Measurements from ENCODE around the gene HEXD. TPM values are rescaled to one million over a fixed set of nuclear protein-coding genes. Genes with fewer than 3 reads are reported as not detected.

Gene HEXD
- total RNA-seq, 1 experiment from 2014 or later: 29.5 TPM

DNA sequence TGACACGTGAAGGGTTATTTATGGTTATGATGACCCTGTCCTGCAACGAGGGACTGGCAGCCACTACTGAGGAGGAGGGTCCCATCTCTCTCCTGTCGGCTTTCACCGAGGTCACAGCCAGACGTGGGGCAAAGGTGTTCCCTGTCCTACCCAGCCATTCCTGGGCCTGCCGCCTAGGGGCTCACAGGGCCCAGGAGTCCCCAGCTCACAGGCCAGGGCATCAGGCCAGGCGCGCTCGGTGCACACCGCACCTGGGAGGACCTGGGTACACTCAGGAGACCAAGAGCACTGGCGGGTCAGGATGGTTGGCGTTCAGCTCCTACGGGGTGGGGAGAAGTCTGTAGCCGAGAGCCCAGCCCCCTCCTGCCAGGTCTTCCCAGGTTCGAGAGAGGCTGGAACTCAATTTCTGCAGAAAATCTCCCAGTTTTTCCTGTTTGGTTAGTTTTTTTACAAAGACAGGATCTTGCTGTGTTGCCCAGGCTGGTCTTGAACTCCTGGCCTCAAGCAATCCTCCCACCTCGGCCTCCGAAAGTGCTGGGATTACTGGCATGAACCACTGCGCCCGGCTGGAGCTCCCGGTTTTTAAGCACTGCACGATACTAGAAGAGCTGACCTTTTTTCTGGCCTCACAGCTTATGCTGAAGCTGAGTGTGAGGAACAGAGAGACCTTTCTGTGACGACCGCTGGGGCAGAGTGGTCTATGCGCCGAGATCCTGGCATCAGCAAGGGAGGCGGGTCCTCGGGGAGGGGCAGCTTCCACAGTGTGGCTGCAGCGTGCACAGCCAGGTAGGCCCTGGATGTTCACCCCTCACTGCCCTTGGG lies 24.7 kb downstream of the HEXD start:
- no peak overlapping the region for H3K4me3 ChIP-seq (ENCODE audit: low read depth, low read length)
- H3K9me3 ChIP-seq: no peaks in the 10 kb centered on the region
- CTCF ChIA-PET: no interaction called here
- H3K27ac Mint-ChIP-seq (ENCODE audit: unreplicated experiment): peak overlapping the region; percentile 50
- H3K4me1 Mint-ChIP-seq (ENCODE audit: low read depth, unreplicated experiment): no peaks in the 10 kb centered on the region
- H3K9me3 Mint-ChIP-seq (ENCODE audit: unreplicated experiment): no peaks in the 10 kb centered on the region
- H3K4me3 Mint-ChIP-seq (ENCODE audit: unreplicated experiment): no peak overlapping the region
- intact Hi-C loops (cut with micrococcal nuclease; ENCODE audit: unreplicated experiment): no loop called here
- TF ChIP-seq, protein P1, sequence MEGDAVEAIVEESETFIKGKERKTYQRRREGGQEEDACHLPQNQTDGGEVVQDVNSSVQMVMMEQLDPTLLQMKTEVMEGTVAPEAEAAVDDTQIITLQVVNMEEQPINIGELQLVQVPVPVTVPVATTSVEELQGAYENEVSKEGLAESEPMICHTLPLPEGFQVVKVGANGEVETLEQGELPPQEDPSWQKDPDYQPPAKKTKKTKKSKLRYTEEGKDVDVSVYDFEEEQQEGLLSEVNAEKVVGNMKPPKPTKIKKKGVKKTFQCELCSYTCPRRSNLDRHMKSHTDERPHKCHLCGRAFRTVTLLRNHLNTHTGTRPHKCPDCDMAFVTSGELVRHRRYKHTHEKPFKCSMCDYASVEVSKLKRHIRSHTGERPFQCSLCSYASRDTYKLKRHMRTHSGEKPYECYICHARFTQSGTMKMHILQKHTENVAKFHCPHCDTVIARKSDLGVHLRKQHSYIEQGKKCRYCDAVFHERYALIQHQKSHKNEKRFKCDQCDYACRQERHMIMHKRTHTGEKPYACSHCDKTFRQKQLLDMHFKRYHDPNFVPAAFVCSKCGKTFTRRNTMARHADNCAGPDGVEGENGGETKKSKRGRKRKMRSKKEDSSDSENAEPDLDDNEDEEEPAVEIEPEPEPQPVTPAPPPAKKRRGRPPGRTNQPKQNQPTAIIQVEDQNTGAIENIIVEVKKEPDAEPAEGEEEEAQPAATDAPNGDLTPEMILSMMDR (IDR thresholded peaks at IDR 0.05; ENCODE audit: insufficient read depth in 1 of 2, low read depth in 1 of 2, low read length in 1 of 2, severe bottlenecking in 1 of 2, unreplicated experiment in 1 of 2): no peak
- H3K36me3 Mint-ChIP-seq (ENCODE audit: insufficient read depth, unreplicated experiment): peaks cover 51% of the 10 kb centered on the region
- no peaks in the 10 kb centered on the region for H3K4me1 ChIP-seq
- H3K27me3 ChIP-seq (replicated peaks; ENCODE audit: control insufficient read depth, insufficient read depth, low read length): no peaks in the 10 kb centered on the region
- POLR2A ChIA-PET: no interaction called here
- BruUV-seq (replicated peaks): TSS peak; percentile 60
- no peaks in the 10 kb centered on the region for H3K27me3 Mint-ChIP-seq (ENCODE audit: insufficient read depth, unreplicated experiment)
- H3K36me3 ChIP-seq (ENCODE audit: control insufficient read depth, insufficient read depth, low read length): peaks cover 1% of the 10 kb centered on the region; the same call in 1 of the 2 replicates
- DNase-seq: no peak

- Histone ChIP-seq H3K27me3 (replicated peaks; ENCODE audit: control insufficient read depth, insufficient read depth, low read length) (no peaks in the 10 kb centered on the region), H3K4me1 (no peaks in the 10 kb centered on the region), H3K36me3 (ENCODE audit: control insufficient read depth, insufficient read depth, low read length) (peaks cover 1% of the 10 kb centered on the region; the same call in 1 of the 2 replicates), H3K4me3 (ENCODE audit: low read depth, low read length) (no peak overlapping the region), H3K9me3 (no peaks in the 10 kb centered on the region)
- H3K36me3 Mint-ChIP-seq (ENCODE audit: insufficient read depth, unreplicated experiment): peaks cover 51% of the 10 kb centered on the region
- ChIA-PET CTCF (no interaction called here), POLR2A (no interaction called here)
- no peak overlapping the region for H3K4me3 Mint-ChIP-seq (ENCODE audit: unreplicated experiment)
- peak overlapping the region; percentile 50 for H3K27ac Mint-ChIP-seq (ENCODE audit: unreplicated experiment)
- no peaks in the 10 kb centered on the region for H3K27me3 Mint-ChIP-seq (ENCODE audit: insufficient read depth, unreplicated experiment)
- no peaks in the 10 kb centered on the region for H3K9me3 Mint-ChIP-seq (ENCODE audit: unreplicated experiment)
- TF ChIP-seq, protein P1 (IDR thresholded peaks at IDR 0.05; ENCODE audit: insufficient read depth in 1 of 2, low read depth in 1 of 2, low read length in 1 of 2, severe bottlenecking in 1 of 2, unreplicated experiment in 1 of 2): no peak
- intact Hi-C loops (cut with micrococcal nuclease; ENCODE audit: unreplicated experiment): no loop called here
- DNase-seq: no peak
- H3K4me1 Mint-ChIP-seq (ENCODE audit: low read depth, unreplicated experiment): no peaks in the 10 kb centered on the region
- no TSS peak for BruUV-seq (replicated peaks)
Observed at GRCh38 chr17:82443465-82444283, 25.5 kb downstream of the HEXD start.

GRCh38 chr17:82444284-82444893 lies 26.2 kb downstream of the HEXD start:
- H3K9me3 ChIP-seq: no peaks in the 10 kb centered on the region
- DNase-seq: no peak

More at GRCh38 chr17:82444284-82444893, 26.2 kb downstream of the HEXD start:
- Histone ChIP-seq H3K4me3 (ENCODE audit: low read depth, low read length) (no peak overlapping the region), H3K36me3 (ENCODE audit: control insufficient read depth, insufficient read depth, low read length) (peaks cover 1% of the 10 kb centered on the region; the same call in 1 of the 2 replicates), H3K4me1 (peaks cover 2% of the 10 kb centered on the region; the same call in 1 of the 2 replicates), H3K27me3 (replicated peaks; ENCODE audit: control insufficient read depth, insufficient read depth, low read length) (no peaks in the 10 kb centered on the region)
- no peaks in the 10 kb centered on the region for H3K9me3 Mint-ChIP-seq (ENCODE audit: unreplicated experiment)
- H3K27ac Mint-ChIP-seq (ENCODE audit: unreplicated experiment): no peak overlapping the region
- peaks cover 44% of the 10 kb centered on the region for H3K36me3 Mint-ChIP-seq (ENCODE audit: insufficient read depth, unreplicated experiment)
- CTCF ChIA-PET: no interaction called here
- POLR2A ChIA-PET: no interaction called here
- intact Hi-C loops (cut with micrococcal nuclease; ENCODE audit: unreplicated experiment): no loop called here
- H3K4me1 Mint-ChIP-seq (ENCODE audit: low read depth, unreplicated experiment): no peaks in the 10 kb centered on the region
- no TSS peak for BruUV-seq (replicated peaks)
- TF ChIP-seq, protein P1 (IDR thresholded peaks at IDR 0.05; ENCODE audit: insufficient read depth in 1 of 2, low read depth in 1 of 2, low read length in 1 of 2, severe bottlenecking in 1 of 2, unreplicated experiment in 1 of 2): no peak
- no peaks in the 10 kb centered on the region for H3K27me3 Mint-ChIP-seq (ENCODE audit: insufficient read depth, unreplicated experiment)
- no peak overlapping the region for H3K4me3 Mint-ChIP-seq (ENCODE audit: unreplicated experiment)
